Stimulated activated effector memory CD8-positive, alpha-beta T cell treated with anti-CD3 and anti-CD28 coated beads, Interleukin-12 subunit alpha, Interleukin-12 subunit beta, amount 100 ng/mL, for 72 hours (primary cell): ENCODE data around the gene PPARG.

Source experiments
- ATAC-seq: fragments of 150-1000 bp; cut with Tn5 transposase; 2 replicates; pipeline ENCODE4 v1.10.0; 2021
- DNase-seq, 2 donors: peaks; one replicate each; pipeline ENCODE4 v3.0.0; 2021 to 2022; ENCODE audit warnings: low spot score in 2 of 2
- H3K27ac Mint-ChIP-seq: one replicate; pipeline ENCODE4 v1.8.0; 2022; ENCODE audit warnings: mild to moderate bottlenecking, mixed read lengths
- H3K36me3 Mint-ChIP-seq: one replicate; pipeline ENCODE4 v1.8.0; 2022; ENCODE audit warnings: mild to moderate bottlenecking, mixed read lengths
- H3K4me1 Mint-ChIP-seq: one replicate; pipeline ENCODE4 v1.8.0; 2022; ENCODE audit warnings: mixed read lengths
- H3K4me3 Mint-ChIP-seq: one replicate; pipeline ENCODE4 v1.8.0; 2022; ENCODE audit warnings: mild to moderate bottlenecking, mixed read lengths
- H3K9me3 Mint-ChIP-seq: one replicate; pipeline ENCODE4 v1.8.0; 2022; ENCODE audit warnings: mixed read lengths

The PPARG gene

GRCh38 chr3:12339701-12340480 is 51.0 kb downstream of the PPARG start:
- no peak overlapping the region for H3K4me3 Mint-ChIP-seq
- H3K36me3 Mint-ChIP-seq, result no peaks in the 10 kb centered on the region
- no peak for ATAC-seq
- H3K4me1 Mint-ChIP-seq, result peaks cover 18% of the 10 kb centered on the region
- H3K9me3 Mint-ChIP-seq, result no peaks in the 10 kb centered on the region
- no peak overlapping the region for H3K27ac Mint-ChIP-seq
- no peak for DNase-seq

GRCh38 chr3:12340506-12340905 is 51.6 kb downstream of the PPARG start:
- no peak for ATAC-seq
- Mint-ChIP-seq H3K4me3 (no peak overlapping the region), H3K4me1 (peaks cover 19% of the 10 kb centered on the region), H3K36me3 (no peaks in the 10 kb centered on the region), H3K27ac (no peak overlapping the region), H3K9me3 (no peaks in the 10 kb centered on the region)
- DNase-seq, result no peak

GRCh38 chr3:12342151-12342550 is 53.3 kb downstream of the PPARG start:
- Mint-ChIP-seq H3K4me1 (peaks cover 12% of the 10 kb centered on the region), H3K9me3 (no peaks in the 10 kb centered on the region)
- no peak for DNase-seq

DNA sequence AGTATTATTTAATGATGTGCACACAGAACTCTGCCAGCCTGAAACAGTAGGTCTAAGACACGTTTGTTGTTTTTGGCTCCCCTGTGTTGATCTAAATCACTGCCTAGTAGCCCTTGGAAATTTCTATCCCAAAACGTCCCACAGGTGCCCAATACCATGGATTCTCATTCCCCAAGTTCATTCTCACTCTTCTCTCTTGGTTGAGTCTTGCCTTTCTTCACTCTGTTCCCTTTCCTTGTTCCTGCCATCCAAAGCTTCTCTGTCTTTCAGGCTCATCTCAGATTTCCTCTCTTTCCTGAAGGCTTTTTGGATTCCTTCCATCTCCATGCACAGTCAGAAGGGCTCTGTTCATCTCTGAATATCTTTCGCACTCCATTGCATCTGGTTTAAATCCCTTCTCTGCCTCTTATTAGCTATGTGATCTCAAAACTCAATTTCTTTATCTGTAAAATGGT is 54.2 kb downstream of the PPARG start:
- Mint-ChIP-seq H3K9me3 (no peaks in the 10 kb centered on the region), H3K36me3 (no peaks in the 10 kb centered on the region), H3K4me1 (peaks cover 10% of the 10 kb centered on the region), H3K4me3 (no peak overlapping the region), H3K27ac (no peak overlapping the region)
- ATAC-seq (no peak), DNase-seq (no peak)

More at GRCh38 chr3:12342151-12342550, 53.3 kb downstream of the PPARG start:
- Mint-ChIP-seq H3K4me3 (no peak overlapping the region), H3K27ac (no peak overlapping the region), H3K36me3 (no peaks in the 10 kb centered on the region)
- no peak for ATAC-seq

DNA sequence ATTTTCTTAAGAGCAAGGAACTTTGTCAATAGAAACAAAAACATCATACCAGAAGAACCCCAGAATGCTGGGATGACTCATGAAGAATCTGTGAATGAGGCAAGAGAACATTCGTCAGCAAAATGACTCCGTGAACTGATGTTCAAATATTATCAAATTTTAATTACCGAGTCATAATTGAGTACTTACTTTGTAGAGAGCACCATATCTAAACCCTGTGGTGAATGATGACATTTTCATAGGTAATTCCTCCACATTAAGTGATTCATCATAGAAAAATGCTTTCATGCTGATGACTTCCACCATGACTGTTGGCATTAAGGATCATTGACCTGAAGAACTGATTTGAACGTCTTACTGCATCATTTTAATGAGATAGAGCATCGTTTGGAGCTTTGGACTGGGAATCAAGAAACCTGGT is 56.3 kb downstream of the PPARG start:
- Mint-ChIP-seq H3K4me3 (peak overlapping the region; percentile 25), H3K9me3 (no peaks in the 10 kb centered on the region), H3K27ac (peak overlapping the region; percentile 1), H3K36me3 (no peaks in the 10 kb centered on the region), H3K4me1 (peaks cover 10% of the 10 kb centered on the region)
- DNase-seq, result no peak
- ATAC-seq, result peak; percentile 75

GRCh38 chr3:12345584-12346494 is 57.0 kb downstream of the PPARG start:
- DNase-seq (no peak), ATAC-seq (peak; percentile 67)
- Mint-ChIP-seq H3K36me3 (no peaks in the 10 kb centered on the region), H3K4me1 (peaks cover 10% of the 10 kb centered on the region), H3K9me3 (no peaks in the 10 kb centered on the region), H3K4me3 (peak overlapping the region; percentile 25), H3K27ac (peak overlapping the region; percentile 1)

DNA sequence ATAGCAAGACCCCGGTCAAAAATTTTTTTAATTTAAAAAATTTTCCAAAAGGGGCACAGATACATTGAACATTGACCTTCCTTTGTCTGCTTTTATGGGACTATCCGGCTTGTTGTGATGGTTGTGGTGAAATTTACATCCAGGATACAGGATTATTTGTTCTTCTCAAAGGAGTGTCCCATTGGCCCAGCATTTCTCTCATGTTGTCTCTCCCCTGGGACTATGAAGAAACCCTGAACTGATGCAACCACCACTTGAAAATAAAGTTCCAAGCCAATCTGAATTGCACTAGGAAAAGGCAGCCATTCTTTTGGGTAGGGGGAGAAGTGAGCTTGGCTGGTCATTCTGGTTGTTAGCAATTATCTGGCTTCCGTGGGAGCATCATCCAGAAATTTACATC is 58.4 kb downstream of the PPARG start:
- ATAC-seq (no peak), DNase-seq (no peak)
- Mint-ChIP-seq H3K4me1 (peaks cover 10% of the 10 kb centered on the region), H3K36me3 (no peaks in the 10 kb centered on the region), H3K9me3 (no peaks in the 10 kb centered on the region), H3K4me3 (no peak overlapping the region), H3K27ac (no peak overlapping the region)

DNA sequence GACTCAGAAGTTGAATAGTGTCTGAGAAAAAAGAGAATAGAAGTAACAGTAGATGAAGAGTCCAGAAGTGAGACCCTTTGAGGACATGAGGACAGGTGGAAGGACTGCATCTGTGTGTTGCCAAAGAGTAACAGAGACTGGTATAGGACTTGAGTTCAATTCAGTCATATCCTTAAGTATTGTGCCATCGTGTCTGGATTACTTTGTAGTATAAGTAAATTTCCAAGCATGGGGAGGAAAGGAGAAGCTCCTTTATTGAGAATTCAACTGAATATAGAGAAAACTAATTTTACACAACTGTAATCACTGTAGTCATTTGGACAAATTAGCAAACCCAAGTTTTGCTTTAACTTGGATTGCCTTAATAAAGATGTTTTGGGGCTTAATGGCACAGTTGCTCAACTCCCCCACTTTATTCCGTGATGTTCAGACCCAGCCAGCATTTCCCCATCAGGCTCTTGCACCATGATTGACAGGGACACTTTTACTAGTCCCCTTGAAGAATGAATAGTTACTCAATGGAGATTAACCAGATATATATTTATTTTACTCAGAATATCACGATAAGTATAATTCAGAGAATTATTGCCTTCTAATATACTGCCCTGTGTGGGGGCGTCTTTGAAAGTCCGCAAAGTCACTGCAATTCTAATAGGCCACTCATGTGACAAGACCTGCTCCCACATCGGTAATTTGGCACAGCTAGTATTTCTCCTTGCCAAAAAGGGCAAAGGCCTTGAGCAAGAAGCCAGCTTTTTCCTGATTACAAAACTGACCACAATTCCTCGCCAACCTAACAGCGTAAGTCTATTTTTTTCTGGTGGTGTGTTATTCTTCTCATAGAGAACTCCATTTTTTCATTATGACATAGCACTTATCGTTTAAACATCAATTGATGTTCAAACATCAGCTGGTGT is 61.3 kb downstream of the PPARG start:
- Mint-ChIP-seq H3K4me3 (no peak overlapping the region), H3K4me1 (peaks cover 10% of the 10 kb centered on the region), H3K9me3 (no peaks in the 10 kb centered on the region), H3K36me3 (no peaks in the 10 kb centered on the region), H3K27ac (no peak overlapping the region)
- no peak for ATAC-seq
- no peak for DNase-seq

DNA sequence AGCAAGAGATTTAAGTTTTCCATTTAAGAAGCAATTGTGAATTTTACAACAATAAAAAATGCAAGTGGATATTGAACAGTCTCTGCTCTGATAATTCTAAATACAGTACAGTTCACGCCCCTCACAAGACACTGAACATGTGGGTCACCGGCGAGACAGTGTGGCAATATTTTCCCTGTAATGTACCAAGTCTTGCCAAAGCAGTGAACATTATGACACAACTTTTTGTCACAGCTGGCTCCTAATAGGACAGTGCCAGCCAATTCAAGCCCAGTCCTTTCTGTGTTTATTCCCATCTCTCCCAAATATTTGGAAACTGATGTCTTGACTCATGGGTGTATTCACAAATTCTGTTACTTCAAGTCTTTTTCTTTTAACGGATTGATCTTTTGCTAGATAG is 62.3 kb downstream of the PPARG start:
- Mint-ChIP-seq H3K36me3 (no peaks in the 10 kb centered on the region), H3K27ac (no peak overlapping the region), H3K9me3 (no peaks in the 10 kb centered on the region), H3K4me1 (peaks cover under 1% of the 10 kb centered on the region), H3K4me3 (no peak overlapping the region)
- DNase-seq (no peak), ATAC-seq (no peak)

GRCh38 chr3:12352253-12352652 is 63.4 kb downstream of the PPARG start:
- no peak for DNase-seq
- no peak for ATAC-seq
- no peak overlapping the region for H3K4me3 Mint-ChIP-seq
- peaks cover 7% of the 10 kb centered on the region for H3K4me1 Mint-ChIP-seq
- H3K9me3 Mint-ChIP-seq, result no peaks in the 10 kb centered on the region
- no peaks in the 10 kb centered on the region for H3K36me3 Mint-ChIP-seq
- no peak overlapping the region for H3K27ac Mint-ChIP-seq

- H3K4me1 Mint-ChIP-seq, result peaks cover 8% of the 10 kb centered on the region
- H3K4me3 Mint-ChIP-seq, result no peak overlapping the region
- no peak overlapping the region for H3K27ac Mint-ChIP-seq
- H3K9me3 Mint-ChIP-seq, result no peaks in the 10 kb centered on the region
- ATAC-seq, result no peak
- DNase-seq, result no peak
- no peaks in the 10 kb centered on the region for H3K36me3 Mint-ChIP-seq
These were observed 63.9 kb downstream of the PPARG start for GRCh38 chr3:12352755-12353154.

DNA sequence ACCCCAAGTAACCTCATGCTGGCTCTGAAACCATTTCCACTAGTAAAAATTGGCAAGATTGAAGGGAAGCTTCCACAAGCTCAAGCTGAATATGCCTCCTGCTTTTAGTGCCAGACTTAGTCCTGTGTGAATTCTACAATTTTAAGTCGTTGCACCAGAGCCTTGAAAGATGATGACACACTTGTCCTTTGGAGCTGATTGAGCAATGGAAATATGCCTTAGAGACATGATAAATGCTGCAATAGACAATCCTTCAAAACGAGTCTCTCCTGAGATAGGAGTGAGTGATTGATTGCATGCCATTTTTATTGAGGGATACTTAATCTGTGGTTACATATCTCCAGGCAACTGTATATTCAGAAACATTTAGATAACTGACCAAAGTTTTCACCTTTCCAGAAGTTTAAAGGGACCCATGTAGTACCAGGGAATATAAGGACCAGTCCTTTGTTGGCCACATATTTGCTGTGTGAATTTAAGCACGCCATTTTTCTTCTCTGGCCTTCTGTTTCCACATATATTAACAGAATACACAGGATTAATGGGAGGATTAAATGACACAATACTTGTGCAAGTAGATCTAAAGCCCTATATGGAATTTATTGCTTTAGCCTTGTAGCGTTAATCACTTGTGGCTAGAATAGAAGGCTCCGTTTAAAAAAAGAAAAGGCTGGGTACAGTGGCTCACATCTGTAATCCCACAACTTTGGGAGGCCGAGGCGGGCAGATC is 65.1 kb downstream of the PPARG start:
- Mint-ChIP-seq H3K4me3 (no peak overlapping the region), H3K9me3 (no peaks in the 10 kb centered on the region), H3K36me3 (no peaks in the 10 kb centered on the region), H3K27ac (no peak overlapping the region), H3K4me1 (peaks cover 8% of the 10 kb centered on the region)
- no peak for DNase-seq
- ATAC-seq, result no peak

DNA sequence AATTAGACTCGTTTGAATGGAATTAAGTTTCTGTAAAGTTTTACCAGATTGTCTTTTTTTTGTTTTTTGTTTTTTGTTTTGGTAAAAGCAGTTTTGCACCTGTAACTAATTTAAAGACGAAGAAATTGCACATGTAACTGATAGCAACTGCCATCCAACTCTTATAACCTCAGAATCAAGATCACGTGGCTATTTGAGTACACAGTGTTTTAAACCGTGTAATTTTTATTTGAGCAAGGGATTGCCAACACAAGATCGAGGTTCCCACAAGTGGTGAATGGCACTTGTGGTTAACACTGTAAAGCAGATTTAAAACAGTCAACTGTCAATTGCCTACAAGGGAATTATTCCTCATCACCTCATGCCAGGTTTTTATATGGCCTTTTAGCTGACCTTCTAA is 67.3 kb downstream of the PPARG start:
- DNase-seq, result no peak
- H3K9me3 Mint-ChIP-seq, result peaks cover 2% of the 10 kb centered on the region
- peaks cover 8% of the 10 kb centered on the region for H3K4me1 Mint-ChIP-seq
- H3K36me3 Mint-ChIP-seq, result no peaks in the 10 kb centered on the region
- no peak for ATAC-seq
- H3K27ac Mint-ChIP-seq, result no peak overlapping the region
- H3K4me3 Mint-ChIP-seq, result no peak overlapping the region

DNA sequence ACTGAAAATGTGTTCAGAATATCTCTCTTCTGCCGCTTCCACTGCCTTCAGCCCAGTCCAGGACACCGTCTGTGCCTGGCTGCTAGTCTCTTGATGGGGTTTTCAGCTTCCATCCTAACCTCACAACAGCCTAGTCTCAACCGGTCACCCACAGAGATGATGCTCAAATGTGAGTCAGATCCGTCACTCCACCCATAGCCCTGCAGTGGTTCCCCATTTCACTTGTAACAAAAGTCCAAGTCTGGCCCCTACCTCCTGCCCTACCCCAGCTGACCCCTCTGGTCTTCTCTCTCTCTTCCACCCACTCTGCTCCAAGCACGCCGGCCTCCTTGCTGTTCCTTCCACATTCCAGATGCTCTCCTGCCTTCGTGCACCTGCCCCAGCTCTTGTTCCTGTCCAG is 68.1 kb downstream of the PPARG start:
- Mint-ChIP-seq H3K4me3 (no peak overlapping the region), H3K9me3 (peaks cover 2% of the 10 kb centered on the region), H3K4me1 (peaks cover 8% of the 10 kb centered on the region), H3K27ac (no peak overlapping the region), H3K36me3 (no peaks in the 10 kb centered on the region)
- ATAC-seq (no peak), DNase-seq (no peak)
